ENCODE measurements around the gene FARSA.
"Not testable (repeated sequence)": the region's sequence is repeated elsewhere in the genome, so short reads cannot be mapped to it uniquely, and the experiment has no call there.

The FARSA gene

GRCh38 chr19:12937927-12938778 is 4.6 kb upstream of the FARSA start, which contains the start of gene CALR:
TSS of gene CALR (plus strand) at chr19:12938609. CDS start at chr19:12938680, 71 bp downstream.
- DNase-seq (ENCODE audit: low read depth in 1 of 2, low spot score in 1 of 2) = peak; percentile 96 to 100

- no peak for DNase-seq (ENCODE audit: low read depth in 1 of 2, low spot score in 1 of 2)
Observed at GRCh38 chr19:12937093-12937926, 3.8 kb upstream of the FARSA start.

- no peak for DNase-seq (ENCODE audit: low read depth in 1 of 2, low spot score in 1 of 2)
Observed at GRCh38 chr19:12936582-12936981, 3.1 kb upstream of the FARSA start.

GRCh38 chr19:12935071-12935470 is 1.6 kb upstream of the FARSA start:
- DNase-seq (ENCODE audit: low read depth in 1 of 2, low spot score in 1 of 2) = no peak

GRCh38 chr19:12932392-12933286 is 872 bp downstream of the FARSA start:
- no peak for DNase-seq (ENCODE audit: low read depth in 1 of 2, low spot score in 1 of 2)

- no peak for DNase-seq (ENCODE audit: low read depth in 1 of 2, low spot score in 1 of 2)
Observed at GRCh38 chr19:12930002-12930645, 3.4 kb downstream of the FARSA start.

- no peak for DNase-seq (ENCODE audit: low read depth in 1 of 2, low spot score in 1 of 2)
Observed at GRCh38 chr19:12924621-12925310, 8.7 kb downstream of the FARSA start.

DNA sequence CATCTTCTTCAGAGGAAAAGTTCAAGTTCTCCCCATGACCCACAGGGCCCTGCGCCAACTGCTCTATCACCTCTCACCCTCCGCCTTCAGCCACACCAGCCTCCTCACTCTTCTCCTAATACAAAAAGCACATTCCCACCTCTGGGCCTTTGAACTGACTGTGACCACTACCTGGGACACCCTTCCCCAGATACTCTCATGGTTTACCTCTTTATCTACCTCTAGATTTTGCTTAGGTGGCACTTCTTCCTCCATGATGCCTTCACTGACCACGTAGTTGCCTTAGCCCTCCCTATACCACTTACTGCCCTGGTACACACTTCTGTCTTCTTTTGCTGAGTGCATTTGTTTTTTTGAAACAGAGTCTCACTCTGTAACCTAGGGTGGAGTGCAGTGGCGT is 10.6 kb downstream of the FARSA start:
- DNase-seq (ENCODE audit: low read depth in 1 of 2, low spot score in 1 of 2) = no peak

DNA sequence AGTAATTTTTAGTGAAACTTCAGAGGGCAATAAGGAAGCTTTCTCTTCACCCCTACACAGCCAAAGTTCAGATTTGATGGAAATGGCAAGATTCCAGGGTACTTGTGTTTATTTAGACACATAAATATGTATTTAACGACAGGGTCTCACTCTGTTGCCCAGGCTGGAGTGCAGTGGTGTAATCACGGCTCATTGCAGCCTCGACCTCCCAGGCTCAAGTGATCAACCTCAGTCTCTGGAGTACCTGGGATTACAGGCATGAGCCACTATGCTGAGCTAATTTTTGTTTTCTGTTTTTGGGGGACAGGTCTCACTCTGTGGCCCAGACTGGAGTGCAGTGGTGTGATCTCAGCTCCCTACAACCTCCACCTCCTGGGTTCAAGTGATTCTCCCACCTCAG is 12.5 kb downstream of the FARSA start:
- DNase-seq (ENCODE audit: low read depth in 1 of 2, low spot score in 1 of 2) = no peak

DNA sequence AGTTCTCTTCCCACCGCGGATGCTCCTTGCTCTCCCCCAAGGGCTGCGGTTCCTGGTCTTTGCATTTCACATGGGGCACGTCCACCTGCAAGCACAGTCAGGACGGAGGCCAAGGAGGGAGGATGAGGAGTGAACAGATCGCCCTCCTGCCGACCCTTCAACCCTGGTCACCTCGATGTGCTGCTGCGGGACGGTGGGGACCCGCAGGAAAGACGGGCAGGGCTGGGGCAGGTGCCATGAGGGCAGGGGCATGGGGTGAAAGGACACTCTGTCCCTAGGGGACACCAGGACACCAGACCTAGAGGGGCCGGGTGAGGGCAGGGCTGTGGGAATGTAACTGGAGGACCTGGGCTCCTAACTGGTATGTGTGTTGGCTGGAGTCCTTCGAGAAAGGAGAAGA is 15.3 kb downstream of the FARSA start:
- no peak for DNase-seq (ENCODE audit: low read depth in 1 of 2, low spot score in 1 of 2)

DNA sequence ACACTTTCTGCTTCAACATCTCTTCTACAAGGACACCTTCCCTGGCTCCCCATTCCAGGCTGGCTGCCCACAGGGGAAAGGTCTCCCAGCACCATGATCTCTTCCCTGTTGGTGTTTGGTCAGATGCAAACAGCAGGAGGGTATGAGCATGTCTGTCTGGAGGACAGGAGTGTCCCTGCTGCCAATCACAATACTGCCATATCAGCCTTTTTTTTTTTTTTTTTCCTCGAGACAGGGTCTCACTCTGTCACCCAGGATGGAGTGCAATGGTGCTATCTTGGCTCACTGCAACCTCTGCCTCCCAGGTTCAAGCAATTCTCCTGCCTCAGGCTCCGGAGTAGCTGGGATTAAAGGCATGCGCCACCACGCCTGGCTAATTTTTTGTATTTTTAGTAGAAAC is 17.7 kb downstream of the FARSA start:
- DNase-seq (ENCODE audit: low read depth in 1 of 2, low spot score in 1 of 2) = not testable (repeated sequence)

DNA sequence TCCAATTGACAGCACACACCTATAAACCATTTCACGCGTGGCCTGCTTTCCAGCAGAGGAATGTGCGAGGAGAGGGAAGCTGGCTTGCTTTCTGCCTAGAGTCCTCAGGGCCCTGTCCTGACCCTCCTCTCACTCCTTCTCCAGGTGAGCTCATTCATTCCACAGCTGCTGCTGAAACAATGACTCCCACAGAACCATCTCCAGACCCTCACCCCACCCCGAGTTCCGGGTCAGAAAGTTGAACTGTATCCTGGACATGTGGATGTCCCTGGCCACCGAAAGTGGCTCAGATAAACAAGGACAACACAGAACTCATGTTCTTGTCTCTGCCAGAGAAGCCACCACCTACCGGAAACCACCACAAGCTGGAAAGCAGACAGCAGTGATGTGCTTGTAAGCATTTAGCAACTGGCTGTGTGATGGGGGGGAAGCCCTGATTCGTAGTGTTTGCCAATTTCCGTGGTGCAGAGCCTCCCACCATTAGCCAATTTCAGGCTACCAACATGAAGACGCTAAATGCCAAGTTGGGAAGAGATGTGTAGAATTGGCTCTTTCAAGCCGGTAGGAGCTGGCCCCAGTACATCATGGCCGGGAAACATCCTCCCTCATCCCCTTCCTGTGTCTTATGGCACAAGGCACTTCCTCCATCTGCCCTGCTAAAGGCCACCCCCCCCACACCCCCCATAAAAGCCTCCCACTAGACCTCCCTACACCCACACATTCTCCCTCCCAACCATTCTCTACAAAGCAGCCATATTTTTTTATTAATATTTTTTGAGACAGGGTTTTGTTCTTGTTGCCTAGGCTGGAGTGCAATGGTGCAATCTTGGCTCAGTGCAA is 19.4 kb downstream of the FARSA start:
- peak in 1 of 2 donors; percentile 39 for DNase-seq (ENCODE audit: low read depth in 1 of 2, low spot score in 1 of 2)

GRCh38 chr19:12913011-12913561 is 20.4 kb downstream of the FARSA start:
- no peak for DNase-seq (ENCODE audit: low read depth in 1 of 2, low spot score in 1 of 2)

GRCh38 chr19:12912571-12912970 is 20.9 kb downstream of the FARSA start:
- DNase-seq (ENCODE audit: low read depth in 1 of 2, low spot score in 1 of 2) = no peak

GRCh38 chr19:12907166-12907565 is 26.3 kb downstream of the FARSA start:
- DNase-seq (ENCODE audit: low read depth in 1 of 2, low spot score in 1 of 2) = no peak

DNA sequence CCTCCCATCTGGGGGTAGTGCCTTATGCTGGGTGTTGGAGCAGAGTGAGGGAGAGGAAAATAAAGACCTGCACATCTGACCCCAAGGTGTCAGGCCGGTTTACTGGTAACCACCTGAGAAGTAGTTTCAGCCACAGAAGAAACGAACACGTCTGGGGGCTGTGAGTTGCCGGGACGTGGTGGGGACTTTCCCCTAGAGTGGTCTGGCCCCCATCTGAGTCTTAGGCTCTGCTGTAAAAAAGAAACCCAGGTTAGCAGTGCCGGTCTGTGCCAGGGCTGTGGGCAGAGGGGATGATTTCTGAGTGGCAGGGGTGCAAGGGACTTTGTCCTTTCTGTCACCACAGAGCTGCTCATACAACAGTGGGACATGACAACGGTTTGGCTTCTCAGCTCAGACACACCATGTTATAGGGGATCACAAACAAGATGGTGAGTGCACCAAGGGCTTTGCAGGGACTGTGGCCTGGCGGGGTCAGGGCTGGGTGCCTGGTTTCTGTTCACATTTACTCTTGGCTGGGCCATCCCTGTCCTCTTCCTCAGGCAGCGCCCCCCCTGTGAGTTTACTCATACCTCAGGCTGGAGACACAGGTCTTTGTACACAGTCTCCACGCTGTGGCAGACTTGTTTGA is 33.5 kb downstream of the FARSA start:
- no peak for DNase-seq (ENCODE audit: low read depth in 1 of 2, low spot score in 1 of 2)

DNA sequence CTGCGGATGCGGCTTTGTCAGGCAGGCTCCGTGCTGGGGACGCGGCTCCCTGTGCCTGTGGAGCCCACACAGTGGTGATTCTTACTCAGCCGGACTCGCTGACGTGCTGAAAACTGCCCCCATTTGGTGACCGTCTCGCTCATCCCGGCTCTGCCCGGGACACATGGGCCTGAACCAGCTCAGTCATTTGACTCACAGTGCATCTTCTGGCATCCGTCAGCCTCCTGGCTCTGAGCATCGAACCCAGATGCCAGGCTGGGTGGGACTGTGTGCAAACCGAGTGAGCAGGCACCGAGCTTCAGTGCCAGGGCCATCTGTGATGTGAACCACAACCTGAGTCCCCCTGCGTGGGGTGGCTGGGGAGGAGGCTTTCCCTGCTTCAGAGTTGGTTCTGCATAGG is 37.1 kb downstream of the FARSA start:
- DNase-seq (ENCODE audit: low read depth in 1 of 2, low spot score in 1 of 2) = no peak

- DNase-seq (ENCODE audit: low read depth in 1 of 2, low spot score in 1 of 2) = no peak
Observed at GRCh38 chr19:12893582-12893981, 39.9 kb downstream of the FARSA start.
